Measurements from ENCODE around the gene ADAMTSL1.

GRCh38 chr9:18482371-18482770 is 8.4 kb downstream of the ADAMTSL1 start:
- TF ChIP-seq, protein P1, sequence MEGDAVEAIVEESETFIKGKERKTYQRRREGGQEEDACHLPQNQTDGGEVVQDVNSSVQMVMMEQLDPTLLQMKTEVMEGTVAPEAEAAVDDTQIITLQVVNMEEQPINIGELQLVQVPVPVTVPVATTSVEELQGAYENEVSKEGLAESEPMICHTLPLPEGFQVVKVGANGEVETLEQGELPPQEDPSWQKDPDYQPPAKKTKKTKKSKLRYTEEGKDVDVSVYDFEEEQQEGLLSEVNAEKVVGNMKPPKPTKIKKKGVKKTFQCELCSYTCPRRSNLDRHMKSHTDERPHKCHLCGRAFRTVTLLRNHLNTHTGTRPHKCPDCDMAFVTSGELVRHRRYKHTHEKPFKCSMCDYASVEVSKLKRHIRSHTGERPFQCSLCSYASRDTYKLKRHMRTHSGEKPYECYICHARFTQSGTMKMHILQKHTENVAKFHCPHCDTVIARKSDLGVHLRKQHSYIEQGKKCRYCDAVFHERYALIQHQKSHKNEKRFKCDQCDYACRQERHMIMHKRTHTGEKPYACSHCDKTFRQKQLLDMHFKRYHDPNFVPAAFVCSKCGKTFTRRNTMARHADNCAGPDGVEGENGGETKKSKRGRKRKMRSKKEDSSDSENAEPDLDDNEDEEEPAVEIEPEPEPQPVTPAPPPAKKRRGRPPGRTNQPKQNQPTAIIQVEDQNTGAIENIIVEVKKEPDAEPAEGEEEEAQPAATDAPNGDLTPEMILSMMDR (IDR thresholded peaks at IDR 0.05): no peak
- TF ChIP-seq EP300 (IDR thresholded peaks at IDR 0.05) (no peak), POLR2A (IDR thresholded peaks at IDR 0.05) (no peak), POLR2AphosphoS5 (IDR thresholded peaks at IDR 0.05) (no peak)

Data from suprapubic skin (tissue), 4 donors.